Right renal cortex interstitium (tissue), 3 donors: Measurements from ENCODE around the gene C20orf141. TPM values are rescaled to one million over a fixed set of nuclear protein-coding genes. Genes with fewer than 3 reads are reported as not detected.
"Not testable (repeated sequence)": the region's sequence is repeated elsewhere in the genome, so short reads cannot be mapped to it uniquely, and the experiment has no call there.

ENCODE experiments used
- DNase-seq, 3 donors: peaks; one replicate each; pipeline ENCODE4 v3.0.0-alpha.2; 2013; ENCODE audit warnings: low read depth in 3 of 3, low spot score in 2 of 3
- polyA plus RNA-seq, 3 donors: library from polyadenylated mRNA; unstranded; fragments of 120-200 nt; gene quantifications; one replicate each; pipeline ENCODE4 v1.2.1, GENCODE V29; 2013; ENCODE audit not compliant: insufficient read length in 3 of 3

The C20orf141 gene
- polyA plus RNA-seq, 3 donors, result 0.17 to 0.28 TPM; not detected in 1

GRCh38 chr20:2817891-2818595 is 3.3 kb downstream of the C20orf141 start:
- DNase-seq, result no peak

GRCh38 chr20:2820084-2820895 is 5.5 kb downstream of the C20orf141 start:
- no peak for DNase-seq

GRCh38 chr20:2820896-2821869 is 6.4 kb downstream of the C20orf141 start:
- no peak for DNase-seq

GRCh38 chr20:2822073-2822472 is 7.3 kb downstream of the C20orf141 start:
- no peak for DNase-seq

DNA sequence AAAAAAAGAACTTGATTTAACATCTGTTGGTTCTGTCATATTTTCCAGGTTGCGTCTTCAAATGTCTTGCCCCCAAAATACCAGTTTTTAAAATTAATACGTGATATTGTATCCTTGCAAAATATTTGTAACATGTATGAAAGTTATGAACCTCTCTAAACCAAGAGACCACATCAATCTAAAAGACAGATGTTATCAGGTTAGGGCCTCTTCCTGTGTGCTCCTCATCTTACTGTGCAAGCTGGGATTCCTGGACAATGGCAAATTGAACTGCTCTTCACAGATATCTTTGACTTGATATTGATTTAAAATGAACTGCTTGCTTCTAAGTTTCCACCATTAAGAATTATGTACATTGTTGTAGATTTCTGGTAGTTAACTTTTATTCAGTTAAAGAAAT is 11.0 kb downstream of the C20orf141 start:
- DNase-seq, result no peak

- no peak for DNase-seq
Measured at GRCh38 chr20:2826655-2827054, 11.9 kb downstream of the C20orf141 start.

DNA sequence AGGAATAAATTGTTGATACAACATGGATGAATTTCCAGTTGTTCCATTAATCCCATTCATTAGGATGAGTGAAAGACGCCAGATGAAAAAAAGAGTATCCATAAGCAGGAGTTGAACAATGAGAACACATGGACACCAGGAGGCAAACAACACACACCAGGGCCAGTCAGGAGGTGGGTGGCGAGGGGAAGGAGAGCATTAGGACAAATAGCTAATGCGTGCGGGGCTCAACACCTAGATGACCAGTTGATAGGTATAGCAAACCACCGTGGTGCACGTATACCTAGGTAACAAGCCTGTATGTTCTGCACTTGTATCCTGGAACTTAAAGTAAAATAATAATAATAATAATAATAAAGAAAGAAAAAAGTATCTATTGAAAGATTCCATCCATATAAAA is 14.6 kb downstream of the C20orf141 start:
- no peak for DNase-seq

GRCh38 chr20:2831206-2831605 is 16.4 kb downstream of the C20orf141 start:
- not testable (repeated sequence) for DNase-seq

- no peak for DNase-seq
Measured at GRCh38 chr20:2833761-2834160, 19.0 kb downstream of the C20orf141 start.

DNA sequence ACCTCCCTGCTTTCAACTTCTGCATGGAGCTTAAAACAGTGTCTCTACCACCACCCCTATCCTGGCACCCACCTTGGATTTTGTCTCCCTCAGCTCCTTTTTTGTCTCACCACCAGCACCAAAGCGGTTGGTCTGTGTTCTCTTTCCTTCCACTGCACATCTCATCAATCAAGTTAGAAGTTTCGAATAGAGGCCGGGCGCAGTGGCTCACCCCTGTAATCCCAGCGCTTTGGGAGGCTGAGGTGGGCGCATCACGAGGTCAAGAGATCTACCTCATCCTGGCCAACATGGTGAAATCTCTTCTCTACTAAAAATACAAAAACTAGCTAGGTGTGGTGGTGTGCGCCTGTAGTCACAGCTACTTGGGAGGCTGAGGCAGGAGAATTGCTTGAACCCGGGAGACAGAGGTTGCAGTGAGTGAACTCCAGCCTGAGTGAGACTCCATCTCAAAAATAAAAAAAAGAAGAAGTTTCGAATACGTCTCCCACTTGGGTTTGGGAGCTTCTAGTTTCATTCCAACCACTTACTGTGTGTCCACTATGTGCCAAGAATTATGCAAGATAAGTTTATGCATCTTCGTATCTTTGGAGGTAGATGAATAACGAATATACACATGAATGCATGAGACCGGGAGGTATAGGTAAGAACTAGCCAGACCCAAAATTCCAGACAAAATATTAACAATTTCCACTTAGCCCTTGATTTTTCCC is 19.8 kb downstream of the C20orf141 start:
- no peak for DNase-seq

DNA sequence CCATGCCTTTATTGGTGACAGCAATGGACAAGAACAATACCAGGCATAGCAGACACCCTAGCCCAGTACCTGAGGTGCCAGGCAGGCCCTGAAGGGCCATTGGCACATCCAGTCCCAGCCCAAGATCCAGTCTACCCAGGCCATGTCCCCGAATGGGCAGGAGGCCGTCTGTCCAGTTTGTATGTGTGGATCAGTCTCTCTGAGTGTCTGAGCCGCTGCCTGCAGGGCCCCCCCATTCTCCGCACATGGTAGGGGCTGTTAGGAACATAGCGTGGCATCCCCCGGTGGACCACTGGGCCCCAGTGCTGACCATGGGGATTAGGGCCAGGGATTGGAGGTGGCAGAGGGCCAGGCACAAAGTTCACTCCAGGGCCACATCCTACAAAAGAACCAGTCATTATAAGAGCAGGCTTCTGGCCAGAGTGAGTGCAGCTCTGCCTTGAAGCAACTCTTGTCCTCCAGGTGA is 20.6 kb downstream of the C20orf141 start:
- DNase-seq, result no peak

DNA sequence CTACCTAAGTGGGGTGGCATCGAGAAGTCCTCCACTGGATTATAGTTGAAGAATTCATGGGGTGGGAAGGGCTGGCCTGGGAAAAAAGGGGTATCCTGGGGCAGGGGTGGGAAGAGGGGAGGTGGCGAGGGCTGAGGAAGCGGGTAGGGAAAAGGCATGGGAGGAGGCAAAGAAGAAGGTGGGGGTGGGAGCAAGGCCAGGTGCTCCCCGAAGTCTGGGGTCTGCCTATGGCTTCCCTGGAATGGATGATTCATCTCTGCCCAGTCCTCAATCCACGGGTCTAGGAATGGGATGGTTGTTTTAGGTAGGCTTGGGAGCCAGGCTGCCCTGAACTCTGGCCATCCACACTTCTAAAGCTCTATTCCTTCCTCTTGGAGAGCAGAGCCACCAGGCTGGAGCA is 21.2 kb downstream of the C20orf141 start:
- DNase-seq, result no peak

DNA sequence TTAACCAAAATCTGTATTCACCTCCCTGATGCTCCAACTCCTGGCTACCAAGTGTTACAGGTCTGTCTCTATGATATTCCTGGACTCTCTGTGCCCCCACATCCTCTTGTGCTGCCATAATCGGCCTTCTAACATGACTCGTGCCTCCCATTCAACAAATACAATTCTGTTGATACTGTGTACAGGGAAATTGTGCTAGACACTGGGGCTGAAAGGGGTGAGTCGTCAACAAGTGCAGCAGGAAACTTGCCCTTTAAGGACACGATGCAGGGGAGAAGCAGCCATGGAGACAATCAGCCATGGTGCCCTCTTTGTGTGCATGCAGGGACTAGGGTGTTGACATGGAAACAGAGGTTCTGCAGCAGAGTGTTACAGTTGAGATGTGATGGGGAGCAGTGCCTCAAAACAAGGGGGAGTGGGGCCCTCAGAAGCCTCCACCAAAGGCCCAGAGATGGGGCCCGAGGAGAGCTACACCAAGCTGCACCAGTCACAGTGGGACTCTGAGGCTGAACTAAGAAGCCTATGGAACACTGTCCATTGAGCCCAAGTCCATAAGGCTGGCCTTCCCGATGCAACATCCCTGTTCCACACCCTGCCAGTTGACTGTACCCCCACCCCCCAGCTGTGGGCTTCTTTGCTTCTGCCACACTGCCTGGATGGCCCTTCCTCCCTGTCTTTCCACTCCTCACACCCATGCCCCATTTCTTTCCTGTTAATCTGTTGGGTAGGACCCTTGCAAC is 22.6 kb downstream of the C20orf141 start:
- DNase-seq, result no peak

GRCh38 chr20:2838170-2838797 is 23.5 kb downstream of the C20orf141 start:
- no peak for DNase-seq

- DNase-seq, result no peak
Measured at GRCh38 chr20:2838847-2839671, 24.3 kb downstream of the C20orf141 start.

GRCh38 chr20:2839732-2840137 is 24.9 kb downstream of the C20orf141 start:
- DNase-seq, result no peak

GRCh38 chr20:2840138-2840966 is 25.6 kb downstream of the C20orf141 start, which contains the start of the genes PCED1A and VPS16:
Gene PCED1A, minus strand, starts transcription at chr20:2840655. Its CDS starts 743 bp downstream, at chr20:2839912.
Gene VPS16, plus strand, starts transcription at chr20:2840745. Its CDS starts 30 bp downstream, at chr20:2840775.
- peak; percentile 70 to 77 (median 76) for DNase-seq
